ENCODE measurements around the gene MYD88.

GRCh38 chr3:38154033-38154494 lies 15.6 kb downstream of the MYD88 start:
- TF ChIP-seq CTCF (IDR thresholded peaks at IDR 0.05; ENCODE audit: insufficient read depth, low read length, poor library complexity, severe bottlenecking) = no peak
- TF ChIP-seq EZH2phosphoT487 (conservative IDR thresholded peaks at IDR 0.05; ENCODE audit: low read length) = no peak
